GF-D8 (cell line): ENCODE measurements around the gene AKAIN1.

Experiments
- DNase-seq: peaks from one replicate; lab custom pipeline; 2025; lab: John Stamatoyannopoulos, UW

The AKAIN1 gene

DNA sequence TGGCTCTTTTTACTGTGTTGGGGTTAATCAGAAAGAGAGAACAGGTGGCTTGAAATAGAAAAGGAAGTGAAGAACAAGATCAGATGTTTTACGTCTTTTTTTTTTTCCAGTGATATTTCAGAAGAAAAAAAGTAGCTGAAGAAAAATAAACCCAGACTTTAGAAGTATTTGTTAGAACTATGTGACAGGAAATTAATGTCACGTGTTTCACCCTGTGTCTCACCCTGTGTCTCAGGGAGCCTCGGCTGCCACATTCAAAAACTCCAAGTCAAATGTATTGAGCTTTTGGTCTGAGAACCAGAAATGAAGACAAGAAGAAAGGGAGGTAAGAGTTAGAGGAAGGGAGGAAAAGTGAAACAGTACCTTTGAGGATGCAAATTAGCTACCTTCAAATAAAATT lies 38.0 kb downstream of the AKAIN1 start:
- DNase-seq, result no peak

DNA sequence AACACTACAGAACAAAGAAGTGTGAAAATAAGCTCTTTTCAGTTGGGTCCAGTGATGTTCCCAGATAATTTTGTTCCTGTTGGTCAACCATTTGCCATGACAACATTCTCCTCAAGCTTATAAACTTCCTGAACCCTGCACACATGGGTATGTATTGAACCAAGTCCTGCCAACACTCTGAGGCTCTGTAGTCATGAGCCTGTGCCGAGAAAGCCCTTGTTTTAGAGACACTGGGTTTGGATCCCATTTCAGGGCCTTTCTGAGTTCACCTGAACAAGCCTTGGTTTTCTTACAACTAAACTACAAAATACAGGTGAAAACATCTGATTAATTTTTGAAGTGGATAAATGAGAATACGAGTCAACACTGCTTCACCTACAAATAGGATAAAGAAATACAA lies 38.5 kb downstream of the AKAIN1 start:
- DNase-seq, result no peak

DNA sequence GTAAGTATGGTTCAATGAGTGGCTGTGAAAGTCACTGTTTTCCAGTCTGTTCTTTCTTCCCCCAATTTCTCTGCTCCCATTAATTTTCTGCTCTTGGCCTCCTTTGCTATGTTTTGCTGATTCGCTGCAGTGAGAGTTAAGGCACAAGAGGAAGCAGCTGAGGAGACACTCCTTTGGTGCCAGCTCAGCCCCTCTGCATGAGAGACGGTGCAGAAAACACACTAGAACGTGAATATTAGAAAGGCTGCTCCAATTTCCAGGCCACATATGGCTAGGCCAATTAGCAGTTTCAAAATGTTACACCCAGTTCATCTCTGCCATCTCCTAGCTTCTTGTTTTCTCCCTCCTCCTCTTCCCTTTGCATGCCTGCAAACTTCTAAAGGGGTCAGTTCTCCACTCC lies 38.9 kb downstream of the AKAIN1 start:
- DNase-seq, result no peak

DNA sequence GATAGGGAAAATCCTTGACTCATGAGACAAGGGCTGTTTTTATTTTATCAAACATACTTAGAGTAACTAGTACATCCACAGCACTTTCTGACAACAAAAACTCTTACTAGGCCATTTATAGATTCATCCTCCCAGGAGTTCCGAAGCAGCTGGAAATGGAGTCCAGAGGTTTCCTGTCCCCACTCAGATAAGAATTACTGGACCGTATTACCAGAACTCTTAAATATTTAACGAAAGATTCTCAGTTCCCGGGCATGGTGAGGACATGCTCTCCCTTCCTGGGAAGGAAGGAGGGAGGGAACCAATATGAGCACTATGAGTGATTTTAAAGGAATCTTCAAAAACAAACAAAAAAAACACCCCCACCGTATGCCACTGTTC lies 41.2 kb downstream of the AKAIN1 start:
- no peak for DNase-seq

DNA sequence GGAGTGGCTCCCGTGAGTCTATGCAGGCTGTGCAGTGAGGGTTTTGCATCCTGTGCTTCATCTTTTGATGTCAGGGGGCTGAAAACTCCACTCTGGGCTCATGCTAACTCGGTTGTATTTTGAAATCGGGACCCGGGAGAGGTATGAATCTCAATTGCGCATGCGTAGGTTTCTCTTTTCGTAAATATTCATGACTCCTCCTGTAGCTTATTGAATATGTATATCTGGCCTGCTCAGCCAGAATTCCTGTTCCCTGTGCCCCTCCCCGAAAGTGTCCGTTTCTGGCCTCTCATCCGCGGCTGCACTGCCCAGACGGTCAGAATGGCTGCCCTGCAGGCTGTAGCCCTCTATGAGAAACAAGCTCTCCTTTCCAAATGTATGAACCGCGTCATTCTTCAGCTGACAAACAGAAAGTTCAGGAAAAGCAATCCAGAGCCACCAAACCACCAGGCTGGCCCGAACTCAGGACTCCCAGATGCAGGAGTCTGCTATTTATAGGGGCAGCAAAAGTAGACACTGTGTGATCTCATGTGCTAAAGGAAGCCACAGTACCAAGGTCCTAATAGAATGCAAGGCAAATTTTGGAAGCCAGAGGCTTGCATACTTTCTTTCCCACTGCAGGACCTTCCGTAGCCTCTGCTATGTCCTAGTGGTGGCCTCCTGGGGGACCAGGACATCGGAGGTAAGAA lies 41.7 kb downstream of the AKAIN1 start:
- no peak for DNase-seq

DNA sequence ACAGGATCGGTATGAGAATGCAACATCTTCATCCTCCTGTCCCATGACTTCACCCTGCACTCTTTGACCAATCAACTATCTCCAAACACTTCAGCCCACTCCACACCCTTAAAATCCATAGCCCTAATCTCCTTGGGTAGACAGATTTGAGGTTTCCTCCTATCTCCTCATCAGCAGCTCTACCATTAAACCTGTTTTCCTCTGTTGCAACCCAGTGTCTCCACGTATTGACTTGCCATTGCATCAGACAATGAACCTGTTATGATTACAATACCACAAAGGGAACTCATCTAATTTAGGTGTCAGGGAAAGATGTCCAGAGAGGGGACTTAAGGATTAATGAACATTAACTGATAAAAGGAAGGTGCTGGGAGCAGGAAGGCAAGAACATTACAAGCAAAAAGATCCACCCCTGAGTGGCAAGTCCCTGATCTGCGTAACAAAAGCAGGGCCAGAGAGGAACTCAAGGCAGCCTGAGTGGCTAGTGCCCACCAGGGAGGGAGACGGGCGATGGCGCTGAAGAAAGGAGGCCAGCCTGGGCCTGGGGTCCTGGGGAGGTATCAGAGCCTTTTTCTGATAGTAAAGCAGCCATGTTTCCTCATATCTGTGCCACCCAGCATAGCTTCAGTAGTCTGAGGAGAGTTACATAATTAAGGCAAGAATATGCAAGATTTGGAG lies 44.6 kb downstream of the AKAIN1 start:
- DNase-seq, result no peak

DNA sequence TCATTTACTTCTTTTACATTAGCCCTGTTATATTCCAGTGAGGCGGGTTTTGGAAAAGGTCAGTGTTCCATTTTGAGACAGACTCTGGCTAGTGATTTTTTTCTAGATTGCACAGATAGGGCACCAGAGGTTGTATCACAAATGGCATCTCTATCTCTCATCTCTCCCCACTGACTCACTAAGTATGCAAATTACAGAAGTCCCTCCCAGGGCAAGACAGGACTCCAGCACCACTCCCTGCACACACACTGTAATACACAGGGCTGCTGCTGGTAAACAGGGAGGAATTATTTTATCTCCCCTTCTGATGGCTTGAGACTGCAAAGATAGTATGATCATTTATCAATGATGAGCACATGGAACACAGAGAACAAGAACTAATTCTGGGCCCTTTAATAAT lies 46.2 kb downstream of the AKAIN1 start:
- no peak for DNase-seq

DNA sequence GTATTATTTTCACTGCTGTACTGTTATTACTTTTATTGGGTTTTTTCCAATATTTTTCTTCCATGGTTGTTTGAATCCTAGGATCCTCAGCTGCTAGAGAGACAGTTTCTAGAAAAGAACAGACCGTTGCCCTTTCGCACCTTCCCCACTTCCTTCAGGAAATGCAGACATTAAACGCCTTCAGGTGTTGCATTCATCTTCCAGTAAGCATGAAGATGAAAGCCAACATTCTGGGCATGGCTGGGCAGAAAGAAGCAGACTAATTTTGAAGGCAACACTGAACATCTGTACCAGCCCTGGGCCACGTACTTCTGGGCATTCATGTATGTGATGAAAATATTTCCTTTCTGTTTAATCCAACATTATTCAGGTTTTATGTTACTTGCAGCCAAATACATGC lies 51.0 kb downstream of the AKAIN1 start:
- no peak for DNase-seq

DNA sequence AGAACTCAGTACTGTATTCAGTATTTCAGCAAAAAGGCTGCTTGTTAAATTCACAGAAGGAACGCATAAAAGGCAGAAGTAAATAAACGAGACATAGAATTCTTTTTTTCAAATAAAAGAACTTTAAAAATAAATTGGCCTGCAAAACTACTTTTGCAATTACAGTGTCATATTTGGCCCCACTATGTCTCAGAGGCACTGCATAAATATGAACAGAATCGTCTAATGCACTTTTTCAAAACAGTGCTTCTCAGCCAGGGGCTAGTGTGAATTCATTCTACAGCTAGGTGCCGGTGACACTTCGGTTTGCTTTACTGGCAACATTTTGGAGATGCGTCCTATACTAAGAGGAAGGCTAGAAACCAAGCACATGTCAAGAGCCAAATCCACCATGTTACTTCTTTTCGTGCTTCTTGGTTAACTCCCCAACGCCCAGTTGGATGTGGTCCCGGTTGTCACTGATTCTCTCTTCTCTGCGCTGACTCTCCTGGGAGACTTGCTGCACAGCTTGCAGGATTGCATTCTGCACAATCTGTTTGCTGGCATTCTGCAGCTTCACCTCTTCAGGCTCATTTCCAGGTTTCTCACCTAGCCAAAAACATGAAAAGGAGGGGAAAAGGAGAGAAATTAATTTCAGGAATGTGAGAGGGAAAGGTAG lies 51.8 kb downstream of the AKAIN1 start:
- no peak for DNase-seq

DNA sequence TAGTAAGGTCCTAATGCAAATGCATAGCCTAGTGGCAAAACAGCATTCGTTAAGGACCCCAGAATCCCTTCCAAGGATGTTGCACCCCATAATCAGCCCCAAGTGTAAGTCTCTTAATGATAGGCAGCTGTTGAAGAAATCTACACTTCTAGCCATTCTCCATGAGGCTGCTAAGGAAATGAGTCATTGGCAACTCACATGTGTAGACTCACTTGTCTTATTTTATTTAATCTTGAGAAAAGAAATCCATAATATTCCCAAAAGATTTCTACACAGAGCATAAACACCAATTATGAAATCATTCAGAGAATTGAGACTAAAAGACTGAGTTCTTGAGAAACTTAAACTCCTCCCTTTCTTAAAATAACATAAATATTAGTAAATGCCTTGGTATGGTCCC lies 52.4 kb downstream of the AKAIN1 start:
- DNase-seq, result no peak

DNA sequence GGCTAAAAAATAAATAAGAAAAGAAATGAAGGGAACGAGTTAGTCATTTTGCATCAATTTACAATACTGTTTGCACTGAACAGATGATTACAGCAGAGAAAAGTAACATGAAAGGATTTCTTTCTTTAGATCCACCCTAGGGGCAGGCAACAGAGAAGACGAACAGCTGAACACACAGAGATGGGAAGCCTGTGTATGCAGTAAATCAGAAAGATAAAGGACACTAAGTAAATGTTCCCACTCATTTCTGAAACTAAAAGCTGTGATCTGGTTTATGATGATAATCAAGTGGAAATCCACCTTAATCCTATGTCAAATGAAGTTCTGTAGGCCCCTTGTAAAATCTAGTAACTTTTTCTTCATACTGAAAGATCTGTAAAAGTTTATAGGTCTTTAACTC lies 54.2 kb downstream of the AKAIN1 start:
- no peak for DNase-seq

DNA sequence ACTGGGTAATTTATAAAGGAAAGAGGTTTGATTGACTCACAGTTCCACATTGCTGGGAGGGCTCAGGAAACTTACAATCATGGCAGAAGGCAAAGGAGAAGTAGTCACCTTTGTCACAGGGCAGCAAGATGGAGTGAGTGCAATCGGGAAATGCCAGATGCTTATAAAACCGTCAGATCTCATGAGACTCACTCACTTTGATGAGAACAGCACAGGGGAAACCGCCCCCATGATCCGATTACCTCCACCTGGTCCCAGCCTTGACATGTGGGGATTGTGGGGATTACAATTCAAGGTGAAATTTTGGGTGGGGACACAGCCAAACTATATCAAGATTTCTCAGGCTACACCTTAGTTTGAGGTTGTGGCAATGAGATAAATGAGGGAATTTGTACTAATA lies 54.9 kb downstream of the AKAIN1 start:
- no peak for DNase-seq

DNA sequence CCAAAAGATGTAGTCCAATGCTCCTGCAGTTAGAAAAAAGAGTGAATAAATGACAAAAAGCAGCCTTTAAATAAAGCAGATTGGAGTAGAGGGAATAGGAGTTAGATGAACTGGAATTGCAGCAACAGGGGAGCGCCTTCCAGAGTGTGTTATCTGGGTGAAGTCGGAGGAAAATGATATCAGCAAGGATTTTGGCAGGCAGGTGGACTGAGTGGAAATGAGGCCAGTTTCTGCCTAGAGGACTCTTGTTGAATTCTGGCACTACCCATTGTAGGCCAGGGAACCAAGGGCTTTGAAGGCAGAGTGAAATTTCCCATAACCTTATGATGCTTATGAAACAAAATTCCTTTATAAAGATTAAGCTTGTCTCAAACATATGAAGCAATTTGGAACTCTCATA lies 59.8 kb downstream of the AKAIN1 start:
- no peak for DNase-seq

DNA sequence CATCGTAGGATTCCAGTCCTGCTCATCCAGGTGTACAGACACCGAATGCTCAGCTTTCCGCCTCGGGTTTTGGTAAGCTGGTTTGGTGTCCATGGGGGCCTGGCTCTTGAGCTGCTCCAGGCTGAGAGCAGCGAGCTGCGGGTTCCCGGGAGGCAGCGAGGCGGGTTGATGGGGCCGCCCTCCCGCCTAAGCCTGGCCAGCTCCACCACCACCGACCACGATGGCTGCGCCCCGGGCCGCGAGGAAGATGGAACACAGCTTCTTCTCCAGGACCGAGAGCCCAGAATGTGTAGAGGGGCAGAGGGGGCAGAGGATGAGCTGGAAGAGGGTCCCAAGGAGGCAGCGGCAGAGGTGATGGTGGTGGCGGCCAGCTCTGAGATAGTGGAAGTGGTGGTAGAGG lies 64.1 kb downstream of the AKAIN1 start:
- DNase-seq, result no peak

DNA sequence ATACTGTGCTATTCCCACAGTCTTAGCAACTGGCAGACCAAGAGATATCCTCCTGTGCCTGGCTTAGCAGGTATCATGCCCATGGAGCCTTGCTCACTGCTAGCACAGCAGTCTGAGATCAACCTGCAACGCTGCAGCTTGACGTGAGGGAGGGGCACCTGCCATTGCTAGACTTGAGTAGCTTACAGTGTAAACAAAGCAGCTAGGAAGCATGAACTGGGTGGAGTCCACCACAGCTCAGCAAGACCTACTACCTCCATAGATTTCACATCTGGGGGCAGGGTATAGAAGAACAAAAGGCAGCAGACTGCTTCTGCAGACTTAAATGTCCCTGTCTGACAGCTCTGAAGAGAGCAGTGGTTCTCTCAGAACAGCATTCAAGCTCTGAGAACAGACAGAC lies 74.8 kb downstream of the AKAIN1 start:
- no peak for DNase-seq

DNA sequence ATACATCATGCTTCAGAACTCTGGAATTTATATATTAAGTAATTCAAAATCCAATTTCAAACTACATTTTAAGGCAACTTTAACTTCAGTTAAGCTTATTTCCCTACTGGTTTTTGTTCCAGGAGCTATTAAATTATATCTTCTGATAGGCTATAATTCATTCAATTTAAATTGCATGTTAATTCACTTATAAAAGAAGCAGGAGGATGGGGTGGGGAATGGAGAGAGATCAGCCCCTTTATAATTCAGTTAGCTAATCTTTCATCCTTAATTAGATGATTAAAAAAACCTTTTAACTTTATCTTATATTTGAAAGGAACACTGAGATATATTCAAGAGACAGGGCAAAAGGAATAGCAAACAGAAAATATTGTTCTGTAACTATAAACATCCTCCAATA lies 86.8 kb downstream of the AKAIN1 start:
- no peak for DNase-seq

DNA sequence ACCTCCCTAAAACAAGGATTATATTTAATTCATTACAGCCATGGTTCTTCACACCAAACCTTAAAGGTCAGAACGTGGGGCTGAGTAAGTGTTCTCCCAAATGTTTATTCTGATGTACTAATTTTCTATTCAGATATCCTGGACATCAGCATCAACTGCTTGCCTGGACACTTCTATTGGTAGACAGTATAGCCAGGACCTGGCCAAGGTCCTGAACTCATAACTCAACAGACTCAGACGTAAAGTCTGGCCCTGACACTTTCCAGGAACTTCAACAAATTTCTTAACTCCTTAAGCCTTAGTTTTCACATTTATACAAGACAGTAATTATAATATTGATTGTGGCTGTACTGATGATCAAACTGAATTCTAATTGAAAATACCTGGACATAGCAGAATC lies 89.1 kb downstream of the AKAIN1 start:
- DNase-seq, result no peak

DNA sequence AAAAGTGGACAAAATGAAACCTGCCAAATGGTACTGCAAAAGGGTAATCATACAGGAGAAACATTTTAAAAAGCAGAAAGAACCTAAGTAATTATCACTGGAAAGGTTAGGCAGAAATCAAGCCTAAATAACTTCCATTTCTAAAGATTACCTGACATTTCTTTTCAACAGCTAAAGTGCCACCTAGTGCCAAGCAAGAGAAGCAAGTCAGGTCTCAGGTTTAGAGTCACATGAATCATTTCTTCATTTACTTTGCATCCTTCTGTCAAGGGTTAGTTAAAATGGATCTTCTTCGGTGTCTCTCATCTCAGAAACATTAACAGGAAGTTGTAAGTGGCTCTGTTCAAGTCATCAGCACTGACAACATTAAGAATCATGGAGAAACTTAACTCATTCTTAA lies 90.3 kb downstream of the AKAIN1 start:
- no peak for DNase-seq

DNA sequence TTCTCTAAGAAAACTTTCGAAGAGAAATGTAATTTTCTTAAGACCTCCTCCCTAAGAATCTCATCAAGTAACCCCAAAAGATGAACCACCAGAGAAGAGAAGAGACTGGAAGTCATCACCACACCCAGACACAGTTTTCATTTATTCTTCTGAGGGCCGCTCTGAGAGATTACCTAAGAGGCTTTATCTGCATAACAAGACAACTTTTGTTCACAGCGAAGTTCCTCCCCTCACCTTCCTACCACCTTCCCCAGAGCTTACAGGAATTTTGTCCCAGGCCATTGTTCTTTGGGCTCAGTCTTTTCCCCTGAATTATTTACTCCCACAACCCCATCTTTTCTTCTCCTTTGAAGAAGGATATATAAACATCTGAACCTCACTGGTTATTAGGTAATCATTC lies 92.8 kb downstream of the AKAIN1 start:
- no peak for DNase-seq

DNA sequence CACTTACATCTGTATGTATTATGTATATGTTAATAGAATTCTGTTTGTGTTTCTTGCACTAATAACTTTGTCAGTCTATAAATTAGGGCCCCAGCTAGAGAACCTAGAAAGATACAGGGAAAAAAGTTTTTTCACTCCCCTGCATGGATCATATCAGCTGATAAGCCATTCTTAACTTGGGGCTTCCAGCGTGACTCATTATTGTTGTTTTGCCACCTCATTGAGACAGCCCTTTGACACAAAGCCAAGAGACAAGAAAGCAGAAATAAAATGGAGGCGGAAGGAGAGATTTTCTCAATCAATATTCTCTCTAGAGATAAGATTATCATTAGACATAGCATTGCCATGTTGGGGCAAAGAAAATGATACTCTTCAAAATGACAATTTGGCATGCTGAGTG lies 93.4 kb downstream of the AKAIN1 start:
- no peak for DNase-seq

DNA sequence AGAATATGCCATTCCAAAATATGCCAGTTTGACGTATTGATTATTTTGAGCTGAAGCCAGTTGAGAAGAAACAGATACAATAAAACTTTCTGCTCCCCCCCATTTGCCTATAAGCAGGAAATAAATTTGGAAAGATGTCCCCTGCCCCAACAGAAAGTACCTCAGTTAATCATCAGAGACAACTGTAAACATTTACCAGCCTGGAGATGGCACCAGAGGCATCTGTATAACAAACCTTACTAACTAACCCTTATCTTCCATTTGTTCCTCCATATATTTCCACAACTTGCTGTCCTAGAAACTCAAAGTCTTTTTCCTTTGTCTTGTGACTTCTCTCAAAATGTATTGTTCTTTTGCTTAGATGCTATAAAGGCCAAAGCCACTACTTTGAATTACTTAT lies 93.8 kb downstream of the AKAIN1 start:
- DNase-seq, result no peak

DNA sequence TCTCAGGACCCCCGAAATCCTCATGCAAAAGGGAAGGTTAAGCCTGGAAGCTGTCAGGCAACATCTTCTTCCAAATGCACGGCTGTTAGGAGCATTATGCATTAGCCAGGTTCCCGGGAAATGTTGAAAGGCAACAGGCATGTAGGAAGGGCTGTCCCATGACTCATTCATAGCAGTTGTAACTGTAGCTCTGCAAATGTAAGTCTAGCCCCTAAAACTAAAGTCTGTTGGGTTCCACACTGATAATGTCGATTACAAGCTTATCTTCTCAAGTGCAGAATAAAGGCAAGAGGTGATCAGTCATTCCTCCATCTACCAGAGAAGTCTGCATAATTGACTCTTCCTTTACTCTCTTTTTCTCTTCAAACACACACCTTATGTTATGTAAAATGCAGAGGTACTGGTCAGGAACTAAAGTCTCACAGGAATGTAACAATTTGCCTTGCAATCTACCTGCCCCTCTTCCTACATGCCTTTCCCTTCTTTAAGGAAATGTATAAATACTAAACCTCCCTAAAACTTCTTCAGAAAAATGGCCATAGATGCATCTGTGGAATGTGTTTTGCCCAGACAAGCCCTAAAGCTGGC lies 99.8 kb downstream of the AKAIN1 start:
- DNase-seq, result no peak

DNA sequence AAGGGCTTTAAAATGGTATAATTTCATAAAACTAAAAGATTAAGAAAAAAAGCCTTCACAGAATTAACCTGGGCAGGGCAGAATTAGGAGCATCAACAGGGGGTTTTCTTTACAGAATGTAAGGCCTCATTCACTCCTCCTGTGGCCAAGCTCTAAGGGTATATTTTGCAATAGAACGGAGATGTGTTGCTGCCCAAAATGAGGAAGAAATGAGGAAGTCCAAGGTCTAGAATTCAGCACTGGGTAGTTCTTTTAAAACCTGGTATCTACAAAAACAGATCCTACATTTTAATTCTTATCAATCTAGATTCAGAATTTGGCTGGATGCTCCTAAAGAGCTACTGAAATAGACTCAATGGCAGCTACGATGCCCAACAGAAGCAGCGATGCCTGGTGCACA lies 101.8 kb downstream of the AKAIN1 start:
- DNase-seq, result no peak
